Fibroblast of skin of left biceps (primary cell): ENCODE data around the gene IGSF8.
"Not testable (repeated sequence)": the region's sequence is repeated elsewhere in the genome, so short reads cannot be mapped to it uniquely, and the experiment has no call there.

Source experiments
- DNase-seq, 2 experiments: peaks; one replicate each; pipeline ENCODE4 v3.0.0-alpha.2; 2013; ENCODE audit warnings: low read depth in 2 of 2

IGSF8 gene

GRCh38 chr1:160064746-160065145 lies 33.7 kb downstream of the IGSF8 start:
- DNase-seq, result no peak

- no peak for DNase-seq
Measured at GRCh38 chr1:160064164-160064563, 34.3 kb downstream of the IGSF8 start.

GRCh38 chr1:160063176-160063575 lies 35.2 kb downstream of the IGSF8 start:
- DNase-seq, result no peak

- DNase-seq, result no peak
Measured at GRCh38 chr1:160062230-160062532, 36.2 kb downstream of the IGSF8 start.

GRCh38 chr1:160061369-160062229 lies 36.8 kb downstream of the IGSF8 start:
- DNase-seq, result no peak

GRCh38 chr1:160058087-160058486 lies 40.3 kb downstream of the IGSF8 start:
- DNase-seq, result no peak

GRCh38 chr1:160056648-160057169 lies 41.7 kb downstream of the IGSF8 start:
- DNase-seq, result no peak

GRCh38 chr1:160053548-160054365 lies 44.7 kb downstream of the IGSF8 start:
- DNase-seq, result no peak

GRCh38 chr1:160052936-160053335 lies 45.5 kb downstream of the IGSF8 start:
- DNase-seq, result no peak

GRCh38 chr1:160050619-160051018 lies 47.8 kb downstream of the IGSF8 start:
- no peak for DNase-seq

GRCh38 chr1:160050182-160050581 lies 48.2 kb downstream of the IGSF8 start:
- not testable (repeated sequence) for DNase-seq

GRCh38 chr1:160049101-160049500 lies 49.3 kb downstream of the IGSF8 start:
- no peak for DNase-seq

GRCh38 chr1:160048335-160048734 lies 50.1 kb downstream of the IGSF8 start:
- no peak for DNase-seq

GRCh38 chr1:160047111-160047991 lies 51.1 kb downstream of the IGSF8 start:
- no peak for DNase-seq

- no peak for DNase-seq
Measured at GRCh38 chr1:160046494-160047110, 51.8 kb downstream of the IGSF8 start.

GRCh38 chr1:160045653-160046052 lies 52.8 kb downstream of the IGSF8 start:
- DNase-seq, result no peak

GRCh38 chr1:160043543-160043942 lies 54.9 kb downstream of the IGSF8 start:
- no peak for DNase-seq
